ENCODE results near the gene WWOX.

Gene WWOX

GRCh38 chr16:79061181-79061580 lies 961.7 kb downstream of the WWOX start:
- DNase-seq, result no peak
- no peaks in the 10 kb centered on the region for H3K4me1 ChIP-seq (ENCODE audit: control insufficient read depth, insufficient read depth, low read length, poor library complexity, severe bottlenecking)

DNA sequence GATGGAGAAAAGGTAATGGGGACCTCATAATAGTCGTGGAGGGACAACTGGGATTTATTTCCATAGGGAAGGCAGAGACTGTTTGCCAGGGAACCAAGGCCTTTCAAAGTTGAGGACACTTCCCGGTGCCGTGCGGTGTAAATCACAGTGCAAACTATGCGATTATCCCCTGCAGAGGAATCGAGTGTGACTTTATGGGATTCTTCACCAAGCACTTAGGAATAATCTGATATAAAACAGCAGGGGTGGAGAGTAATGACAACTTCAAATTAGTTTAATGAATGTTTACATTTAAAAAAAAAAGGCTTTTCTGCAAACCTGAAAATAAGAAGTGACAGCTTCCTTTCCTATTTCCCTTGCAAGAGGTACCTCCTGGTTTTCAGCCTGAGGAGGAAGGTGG lies 962.9 kb downstream of the WWOX start:
- no peaks in the 10 kb centered on the region for H3K9me3 ChIP-seq (ENCODE audit: control insufficient read depth, low read length)
- H3K36me3 ChIP-seq (ENCODE audit: control insufficient read depth, insufficient read depth, low read length), result no peaks in the 10 kb centered on the region
- no peaks in the 10 kb centered on the region for H3K27me3 ChIP-seq (replicated peaks; ENCODE audit: control insufficient read depth, insufficient read depth, low read length, poor library complexity, severe bottlenecking)
- no peak overlapping the region for H3K27ac ChIP-seq (ENCODE audit: insufficient read depth, low read length, poor library complexity, severe bottlenecking)
- no peak for DNase-seq
- no peaks in the 10 kb centered on the region for H3K4me1 ChIP-seq (ENCODE audit: control insufficient read depth, insufficient read depth, low read length, poor library complexity, severe bottlenecking)
- no peak overlapping the region for H3K4me3 ChIP-seq (ENCODE audit: insufficient read depth, low read depth, low read length, poor library complexity, severe bottlenecking)

More at GRCh38 chr16:79061181-79061580, 961.7 kb downstream of the WWOX start:
- Histone ChIP-seq H3K9me3 (ENCODE audit: control insufficient read depth, low read length) (no peaks in the 10 kb centered on the region), H3K4me3 (ENCODE audit: insufficient read depth, low read depth, low read length, poor library complexity, severe bottlenecking) (no peak overlapping the region), H3K36me3 (ENCODE audit: control insufficient read depth, insufficient read depth, low read length) (no peaks in the 10 kb centered on the region), H3K27ac (ENCODE audit: insufficient read depth, low read length, poor library complexity, severe bottlenecking) (no peak overlapping the region), H3K27me3 (replicated peaks; ENCODE audit: control insufficient read depth, insufficient read depth, low read length, poor library complexity, severe bottlenecking) (no peaks in the 10 kb centered on the region)

DNA sequence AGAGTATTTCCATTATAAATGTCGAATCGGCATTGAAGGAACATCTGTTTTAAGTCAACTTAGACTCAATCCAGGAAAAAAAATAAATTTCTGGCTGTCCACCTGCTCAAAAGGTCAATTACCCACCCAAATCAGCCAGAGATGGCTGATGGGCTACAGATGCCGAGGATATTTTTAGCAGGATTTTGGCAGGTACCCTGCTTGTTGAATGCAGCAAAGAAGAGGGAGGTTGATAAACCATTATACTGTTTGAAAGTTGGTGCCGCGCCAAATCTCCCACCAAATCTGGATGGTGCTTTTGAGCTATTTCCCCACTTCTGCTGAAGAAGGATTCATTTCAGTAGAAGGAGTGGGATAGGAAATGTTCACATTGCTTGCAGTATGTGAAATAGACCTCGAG lies 963.4 kb downstream of the WWOX start:
- Histone ChIP-seq H3K9me3 (ENCODE audit: control insufficient read depth, low read length) (no peaks in the 10 kb centered on the region), H3K4me1 (ENCODE audit: control insufficient read depth, insufficient read depth, low read length, poor library complexity, severe bottlenecking) (no peaks in the 10 kb centered on the region), H3K36me3 (ENCODE audit: control insufficient read depth, insufficient read depth, low read length) (no peaks in the 10 kb centered on the region), H3K27ac (ENCODE audit: insufficient read depth, low read length, poor library complexity, severe bottlenecking) (no peak overlapping the region), H3K4me3 (ENCODE audit: insufficient read depth, low read depth, low read length, poor library complexity, severe bottlenecking) (no peak overlapping the region), H3K27me3 (replicated peaks; ENCODE audit: control insufficient read depth, insufficient read depth, low read length, poor library complexity, severe bottlenecking) (no peaks in the 10 kb centered on the region)
- DNase-seq, result no peak

GRCh38 chr16:79064256-79064972 lies 965.0 kb downstream of the WWOX start:
- no peak for DNase-seq
- H3K27me3 ChIP-seq (replicated peaks; ENCODE audit: control insufficient read depth, insufficient read depth, low read length, poor library complexity, severe bottlenecking), result no peaks in the 10 kb centered on the region
- no peak overlapping the region for H3K27ac ChIP-seq (ENCODE audit: insufficient read depth, low read length, poor library complexity, severe bottlenecking)
- H3K9me3 ChIP-seq (ENCODE audit: control insufficient read depth, low read length), result no peaks in the 10 kb centered on the region
- H3K4me3 ChIP-seq (ENCODE audit: insufficient read depth, low read depth, low read length, poor library complexity, severe bottlenecking), result no peak overlapping the region
- no peaks in the 10 kb centered on the region for H3K36me3 ChIP-seq (ENCODE audit: control insufficient read depth, insufficient read depth, low read length)
- no peaks in the 10 kb centered on the region for H3K4me1 ChIP-seq (ENCODE audit: control insufficient read depth, insufficient read depth, low read length, poor library complexity, severe bottlenecking)

- no peaks in the 10 kb centered on the region for H3K36me3 ChIP-seq (ENCODE audit: control insufficient read depth, insufficient read depth, low read length)
- H3K4me1 ChIP-seq (ENCODE audit: control insufficient read depth, insufficient read depth, low read length, poor library complexity, severe bottlenecking), result no peaks in the 10 kb centered on the region
- H3K9me3 ChIP-seq (ENCODE audit: control insufficient read depth, low read length), result no peaks in the 10 kb centered on the region
Measured at GRCh38 chr16:79066561-79066960, 967.1 kb downstream of the WWOX start.

DNA sequence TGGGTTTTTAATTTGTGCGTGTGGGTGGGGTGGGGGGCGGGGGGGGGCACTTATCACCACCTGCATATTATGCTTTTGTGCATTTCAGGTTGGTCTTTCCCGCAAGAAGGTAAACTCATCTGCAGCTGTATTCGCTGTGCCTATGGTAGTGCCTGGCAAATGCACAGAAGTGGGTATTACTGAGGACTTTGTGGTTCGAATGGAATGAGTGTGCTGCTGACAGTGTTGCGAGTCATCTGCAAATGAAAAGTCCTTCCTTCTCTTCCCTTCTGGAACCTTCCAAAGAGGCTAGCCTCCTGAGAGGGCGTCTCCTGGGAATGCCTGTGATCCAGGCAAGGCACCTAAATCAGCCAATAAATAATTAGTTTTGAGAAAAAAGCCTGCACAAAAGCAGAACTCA lies 968.1 kb downstream of the WWOX start:
- Histone ChIP-seq H3K36me3 (ENCODE audit: control insufficient read depth, insufficient read depth, low read length) (no peaks in the 10 kb centered on the region), H3K27me3 (replicated peaks; ENCODE audit: control insufficient read depth, insufficient read depth, low read length, poor library complexity, severe bottlenecking) (no peaks in the 10 kb centered on the region), H3K4me3 (ENCODE audit: insufficient read depth, low read depth, low read length, poor library complexity, severe bottlenecking) (no peak overlapping the region), H3K9me3 (ENCODE audit: control insufficient read depth, low read length) (no peaks in the 10 kb centered on the region), H3K27ac (ENCODE audit: insufficient read depth, low read length, poor library complexity, severe bottlenecking) (no peak overlapping the region), H3K4me1 (ENCODE audit: control insufficient read depth, insufficient read depth, low read length, poor library complexity, severe bottlenecking) (no peaks in the 10 kb centered on the region)
- DNase-seq, result no peak

More at GRCh38 chr16:79066561-79066960, 967.1 kb downstream of the WWOX start:
- no peak overlapping the region for H3K27ac ChIP-seq (ENCODE audit: insufficient read depth, low read length, poor library complexity, severe bottlenecking)
- H3K27me3 ChIP-seq (replicated peaks; ENCODE audit: control insufficient read depth, insufficient read depth, low read length, poor library complexity, severe bottlenecking), result no peaks in the 10 kb centered on the region
- no peak for DNase-seq
- no peak overlapping the region for H3K4me3 ChIP-seq (ENCODE audit: insufficient read depth, low read depth, low read length, poor library complexity, severe bottlenecking)

DNA sequence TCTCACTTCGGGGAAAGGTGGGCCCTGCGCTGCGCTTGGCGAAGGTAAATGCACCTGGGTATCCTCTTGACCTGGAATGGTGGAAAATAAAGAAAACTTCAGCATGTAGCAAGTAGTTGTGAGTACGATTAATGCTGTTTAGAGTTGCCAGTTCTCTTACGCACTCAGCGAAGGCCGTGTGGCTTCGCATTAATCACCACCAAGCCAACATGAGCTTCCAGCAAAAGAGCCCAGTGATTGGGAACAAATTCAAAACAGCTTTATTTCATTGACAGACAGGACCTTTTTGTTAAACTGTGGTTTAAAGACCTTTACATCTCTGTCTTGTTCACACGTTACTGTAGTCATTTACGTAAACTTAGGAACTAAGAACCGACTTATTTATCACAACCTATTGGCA lies 969.7 kb downstream of the WWOX start:
- no peaks in the 10 kb centered on the region for H3K9me3 ChIP-seq (ENCODE audit: control insufficient read depth, low read length)
- no peak for DNase-seq
- H3K36me3 ChIP-seq (ENCODE audit: control insufficient read depth, insufficient read depth, low read length), result no peaks in the 10 kb centered on the region
- H3K4me1 ChIP-seq (ENCODE audit: control insufficient read depth, insufficient read depth, low read length, poor library complexity, severe bottlenecking), result peaks cover 3% of the 10 kb centered on the region
- no peak overlapping the region for H3K27ac ChIP-seq (ENCODE audit: insufficient read depth, low read length, poor library complexity, severe bottlenecking)
- no peak overlapping the region for H3K4me3 ChIP-seq (ENCODE audit: insufficient read depth, low read depth, low read length, poor library complexity, severe bottlenecking)
- no peaks in the 10 kb centered on the region for H3K27me3 ChIP-seq (replicated peaks; ENCODE audit: control insufficient read depth, insufficient read depth, low read length, poor library complexity, severe bottlenecking)

DNA sequence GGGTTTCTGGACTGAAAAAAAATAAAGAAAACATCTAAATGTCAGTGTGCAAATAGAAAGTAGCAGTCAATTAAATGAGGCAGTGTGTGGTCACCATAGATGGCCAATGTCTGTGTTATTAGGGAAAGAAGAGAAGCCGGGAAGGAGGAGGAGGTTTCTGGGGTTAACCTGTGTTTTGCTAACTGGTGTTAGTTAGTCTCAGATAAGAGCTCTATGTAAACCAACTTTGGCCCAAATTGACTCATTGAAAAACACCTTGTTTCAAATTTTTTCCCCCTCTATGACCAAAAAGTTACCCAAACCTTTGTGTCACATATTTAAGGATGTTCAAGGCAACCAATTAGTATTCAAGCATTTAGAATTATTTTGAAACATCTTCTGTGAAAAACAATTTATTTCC lies 970.2 kb downstream of the WWOX start:
- Histone ChIP-seq H3K27me3 (replicated peaks; ENCODE audit: control insufficient read depth, insufficient read depth, low read length, poor library complexity, severe bottlenecking) (no peaks in the 10 kb centered on the region), H3K4me1 (ENCODE audit: control insufficient read depth, insufficient read depth, low read length, poor library complexity, severe bottlenecking) (peaks cover 3% of the 10 kb centered on the region), H3K4me3 (ENCODE audit: insufficient read depth, low read depth, low read length, poor library complexity, severe bottlenecking) (no peak overlapping the region), H3K27ac (ENCODE audit: insufficient read depth, low read length, poor library complexity, severe bottlenecking) (no peak overlapping the region), H3K36me3 (ENCODE audit: control insufficient read depth, insufficient read depth, low read length) (no peaks in the 10 kb centered on the region), H3K9me3 (ENCODE audit: control insufficient read depth, low read length) (no peaks in the 10 kb centered on the region)
- no peak for DNase-seq

- H3K9me3 ChIP-seq (ENCODE audit: control insufficient read depth, low read length), result no peaks in the 10 kb centered on the region
- H3K27ac ChIP-seq (ENCODE audit: insufficient read depth, low read length, poor library complexity, severe bottlenecking), result no peak overlapping the region
- H3K27me3 ChIP-seq (replicated peaks; ENCODE audit: control insufficient read depth, insufficient read depth, low read length, poor library complexity, severe bottlenecking), result no peaks in the 10 kb centered on the region
- DNase-seq, result no peak
- no peak overlapping the region for H3K4me3 ChIP-seq (ENCODE audit: insufficient read depth, low read depth, low read length, poor library complexity, severe bottlenecking)
- peaks cover 3% of the 10 kb centered on the region for H3K4me1 ChIP-seq (ENCODE audit: control insufficient read depth, insufficient read depth, low read length, poor library complexity, severe bottlenecking)
- H3K36me3 ChIP-seq (ENCODE audit: control insufficient read depth, insufficient read depth, low read length), result no peaks in the 10 kb centered on the region
Measured at GRCh38 chr16:79071424-79071823, 972.0 kb downstream of the WWOX start.

- no peaks in the 10 kb centered on the region for H3K36me3 ChIP-seq (ENCODE audit: control insufficient read depth, insufficient read depth, low read length)
- H3K4me1 ChIP-seq (ENCODE audit: control insufficient read depth, insufficient read depth, low read length, poor library complexity, severe bottlenecking), result peaks cover 3% of the 10 kb centered on the region
Measured at GRCh38 chr16:79072517-79072916, 973.1 kb downstream of the WWOX start.

More at GRCh38 chr16:79072517-79072916, 973.1 kb downstream of the WWOX start:
- Histone ChIP-seq H3K27me3 (replicated peaks; ENCODE audit: control insufficient read depth, insufficient read depth, low read length, poor library complexity, severe bottlenecking) (no peaks in the 10 kb centered on the region), H3K27ac (ENCODE audit: insufficient read depth, low read length, poor library complexity, severe bottlenecking) (no peak overlapping the region), H3K4me3 (ENCODE audit: insufficient read depth, low read depth, low read length, poor library complexity, severe bottlenecking) (no peak overlapping the region), H3K9me3 (ENCODE audit: control insufficient read depth, low read length) (no peaks in the 10 kb centered on the region)
- no peak for DNase-seq
